Activated CD8-positive, alpha-beta memory T cell treated with anti-CD3 and anti-CD28 coated beads for 36 hours (primary cell): ENCODE data around the gene RPS6KA2. TPM values are rescaled to one million over a fixed set of nuclear protein-coding genes. Genes with fewer than 3 reads are reported as not detected.

Source experiments
- CTCF ChIA-PET: fragments of 350-600 bp; sonication (Branson Sonifier 250); formaldehyde crosslinking; loops from one replicate; lab custom pipeline; 2021; ENCODE audit warnings: antibody characterized with exemption; lab: Charles Lee
- POLR2A ChIA-PET: fragments of 350-600 bp; sonication (Branson Sonifier 250); formaldehyde crosslinking; loops from one replicate; lab custom pipeline; 2021; ENCODE audit warnings: antibody characterized with exemption; lab: Charles Lee
- total RNA-seq, 2 experiments: library from RNA; stranded (reverse); gene quantifications; one replicate each; pipeline ENCODE4 v1.2.3, GENCODE V29; 2021

RPS6KA2 gene
- total RNA-seq, 2 experiments from 2014 or later = 7.0 to 8.3 TPM

GRCh38 chr6:166657531-166657930, 30.5 kb upstream of the RPS6KA2 start:
- POLR2A ChIA-PET = no interaction called here
- CTCF ChIA-PET = no interaction called here

GRCh38 chr6:166656230-166657151, 29.4 kb upstream of the RPS6KA2 start:
- POLR2A ChIA-PET = no interaction called here
- CTCF ChIA-PET = no interaction called here

GRCh38 chr6:166655713-166656229, 28.7 kb upstream of the RPS6KA2 start:
- ChIA-PET CTCF (no interaction called here), POLR2A (no interaction called here)

- ChIA-PET POLR2A (no interaction called here), CTCF (no interaction called here)
Measured at GRCh38 chr6:166655251-166655650, 28.2 kb upstream of the RPS6KA2 start.

DNA sequence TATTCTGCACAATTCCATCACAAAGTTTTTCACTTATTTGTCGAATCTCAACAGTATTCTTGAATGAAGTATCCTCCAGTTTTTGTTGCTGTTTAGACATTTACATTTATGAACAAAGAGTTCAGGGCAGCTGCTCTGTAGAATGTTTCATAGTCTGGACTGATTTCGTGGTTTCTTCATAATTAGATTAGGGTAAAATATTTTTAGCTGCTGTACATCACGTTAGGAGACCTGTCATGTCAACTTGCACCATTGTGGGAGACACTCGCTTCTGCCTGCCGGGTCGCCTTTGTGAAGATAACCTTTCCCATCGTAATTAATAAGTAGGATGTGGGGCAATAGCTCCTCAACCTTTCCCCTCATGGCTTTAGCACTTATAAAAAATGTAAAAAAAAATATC, 27.5 kb upstream of the RPS6KA2 start:
- ChIA-PET POLR2A (no interaction called here), CTCF (no interaction called here)

DNA sequence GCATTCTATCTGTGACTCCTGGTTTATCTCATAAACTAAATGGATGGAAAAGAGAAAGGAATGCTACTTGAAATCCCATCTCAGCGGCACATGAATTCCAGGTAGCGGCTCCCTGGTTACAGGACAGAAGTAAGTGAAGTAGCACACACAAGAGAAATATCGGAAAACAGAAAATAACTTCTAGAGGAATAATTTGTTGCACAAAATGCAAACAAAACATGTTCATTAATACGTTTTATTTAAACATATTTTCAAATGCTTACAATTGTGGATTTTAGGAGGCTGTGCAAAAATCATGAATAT, 26.5 kb upstream of the RPS6KA2 start:
- ChIA-PET POLR2A (no interaction called here), CTCF (no interaction called here)

GRCh38 chr6:166650824-166651807, 24.1 kb upstream of the RPS6KA2 start:
- CTCF ChIA-PET = no interaction called here
- POLR2A ChIA-PET = no interaction called here

DNA sequence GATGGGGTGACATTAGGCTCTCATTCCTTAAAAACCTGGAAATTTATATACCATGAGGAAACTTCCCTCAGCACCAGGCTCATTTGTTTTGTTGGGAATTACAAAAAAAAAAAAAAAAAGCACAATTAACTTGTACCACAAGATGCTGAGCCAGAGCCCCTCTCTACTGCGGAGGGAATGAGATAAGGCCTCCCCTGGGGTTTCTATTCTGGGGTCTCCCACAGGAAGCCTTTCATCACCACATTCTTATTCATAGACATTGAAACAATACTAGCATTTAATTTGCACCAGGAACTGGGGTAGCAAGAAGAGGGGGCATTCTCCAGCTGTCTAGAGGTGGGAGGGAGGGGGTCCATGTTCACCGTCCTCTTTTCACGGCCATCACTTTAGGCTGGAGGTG, 23.0 kb upstream of the RPS6KA2 start:
- ChIA-PET CTCF (no interaction called here), POLR2A (no interaction called here)

GRCh38 chr6:166648846-166649245, 21.8 kb upstream of the RPS6KA2 start:
- ChIA-PET POLR2A (no interaction called here), CTCF (no interaction called here)

- POLR2A ChIA-PET = no interaction called here
- CTCF ChIA-PET = no interaction called here
Measured at GRCh38 chr6:166647896-166648295, 20.8 kb upstream of the RPS6KA2 start.

GRCh38 chr6:166646716-166647115, 19.7 kb upstream of the RPS6KA2 start:
- ChIA-PET POLR2A (no interaction called here), CTCF (no interaction called here)

DNA sequence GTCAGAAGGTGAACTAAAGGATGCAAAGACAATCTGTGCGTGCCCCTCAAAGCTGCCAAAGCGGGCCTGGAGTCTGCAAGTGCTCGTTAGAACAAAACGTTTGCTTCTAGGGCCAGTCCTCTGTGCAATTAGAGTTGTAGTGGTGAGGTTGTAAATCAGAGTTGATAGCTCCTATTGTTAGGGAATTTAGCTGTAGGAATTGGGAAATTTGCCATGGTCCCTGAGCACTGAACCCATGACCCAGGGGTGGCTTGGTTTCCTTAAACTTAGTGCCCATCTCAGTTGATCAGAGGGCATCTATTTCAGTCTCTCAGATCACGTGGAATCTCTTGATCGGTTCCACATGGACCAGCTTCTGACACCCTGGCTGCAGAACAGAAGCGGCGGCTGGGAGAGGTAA, 18.8 kb upstream of the RPS6KA2 start:
- ChIA-PET POLR2A (no interaction called here), CTCF (no interaction called here)

DNA sequence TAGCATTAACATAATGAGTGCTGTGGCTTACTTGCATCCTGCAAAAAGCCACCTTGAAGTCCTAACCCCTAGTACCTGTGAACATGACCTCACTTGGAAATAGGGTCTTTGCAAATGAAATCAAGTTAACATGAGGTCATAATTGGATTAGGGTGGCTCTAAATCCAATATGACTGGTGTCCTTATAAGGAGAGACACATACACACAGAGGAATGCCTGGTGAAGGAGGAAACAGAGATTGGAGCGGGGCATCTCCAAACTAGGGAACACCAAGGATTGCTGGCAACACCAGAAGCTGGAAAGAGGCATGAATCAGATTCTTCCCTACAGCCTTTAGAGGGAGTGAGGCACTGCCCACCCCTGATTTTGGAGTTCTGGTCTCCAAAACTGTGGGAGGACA, 17.6 kb upstream of the RPS6KA2 start:
- POLR2A ChIA-PET = no interaction called here
- CTCF ChIA-PET = no interaction called here

DNA sequence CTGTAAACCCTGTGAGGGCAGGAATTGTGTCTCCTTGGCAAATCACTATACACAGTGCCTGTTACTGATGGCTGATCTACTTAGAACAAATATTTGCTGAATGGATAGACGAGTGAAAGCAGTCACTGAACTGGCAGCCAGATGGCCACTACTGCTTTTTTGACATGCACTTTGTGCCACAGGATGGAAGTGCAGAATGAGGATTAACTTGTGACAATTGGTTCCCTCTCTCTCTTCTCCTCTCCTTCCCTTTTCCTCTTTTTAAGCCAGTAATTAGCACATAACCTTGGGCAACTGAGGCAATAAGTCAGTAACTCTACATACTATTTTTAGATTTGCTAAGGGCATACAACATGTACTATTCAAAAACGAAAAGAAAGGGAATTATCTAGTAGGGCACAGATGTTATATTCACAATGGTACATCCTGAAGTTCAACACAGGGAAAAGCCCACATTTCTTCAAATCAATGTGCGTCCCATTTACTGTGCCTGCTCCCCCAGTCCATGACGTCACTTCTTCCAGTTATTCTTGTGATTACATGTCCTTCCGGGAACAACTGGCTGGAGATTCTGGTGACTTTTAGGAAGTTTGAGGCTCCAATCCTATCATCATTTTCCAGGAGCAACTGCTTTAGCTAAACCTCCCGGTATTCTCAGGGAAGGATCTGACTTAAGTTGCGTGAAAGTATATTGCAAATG, 17.0 kb upstream of the RPS6KA2 start:
- ChIA-PET POLR2A (no interaction called here), CTCF (no interaction called here)

- POLR2A ChIA-PET = no interaction called here
- CTCF ChIA-PET = no interaction called here
Measured at GRCh38 chr6:166642646-166643045, 15.6 kb upstream of the RPS6KA2 start.

- ChIA-PET CTCF (no interaction called here), POLR2A (no interaction called here)
Measured at GRCh38 chr6:166640342-166641043, 13.4 kb upstream of the RPS6KA2 start.

DNA sequence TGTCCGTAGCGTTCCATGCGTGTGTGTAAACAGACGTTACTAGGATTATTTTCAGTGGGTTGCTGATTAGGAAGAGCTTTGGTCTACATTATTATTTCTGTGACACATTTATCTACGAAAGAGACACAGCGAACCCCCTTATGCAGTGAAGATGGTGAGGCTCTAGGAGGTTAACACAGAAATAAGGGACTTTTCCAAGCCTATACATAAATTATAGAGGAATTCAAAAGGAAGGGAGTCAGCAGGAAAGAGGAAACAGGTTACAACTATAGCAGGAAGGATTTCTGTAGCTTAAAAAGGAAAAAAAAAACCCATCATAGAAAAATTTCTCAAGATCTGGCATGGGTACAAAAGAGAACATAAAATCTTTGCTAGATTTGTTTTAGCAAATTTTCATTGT, 12.9 kb upstream of the RPS6KA2 start:
- ChIA-PET POLR2A (no interaction called here), CTCF (no interaction called here)

DNA sequence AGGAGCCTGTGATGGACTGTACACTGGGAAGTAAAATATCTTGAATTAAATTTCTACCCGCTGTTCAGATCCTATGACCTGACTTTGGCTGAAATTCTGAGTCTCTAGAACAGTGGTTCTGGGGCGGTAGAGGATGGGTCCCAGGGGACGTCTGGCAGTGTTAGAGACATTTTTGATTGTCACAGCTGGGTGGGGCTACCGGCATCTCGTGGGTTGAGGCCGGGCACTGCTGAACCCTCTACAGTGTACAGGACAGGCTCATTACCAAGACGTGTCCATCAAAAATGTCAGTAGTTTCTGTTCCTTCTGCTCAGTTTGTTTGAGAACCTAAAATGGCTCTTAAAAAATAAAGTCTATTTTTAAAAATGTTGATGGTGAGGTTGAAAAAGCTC, 11.5 kb upstream of the RPS6KA2 start:
- POLR2A ChIA-PET = interaction anchor here (0.5 kb wide), 1 partner anchor 403 kb away, joined by 3 read pairs; no protein-coding TSS in a partner anchor
- CTCF ChIA-PET = no interaction called here
